Renal cortex interstitium (tissue), 11 donors: Measurements from ENCODE around the gene TMED10. TPM values are rescaled to one million over a fixed set of nuclear protein-coding genes. Genes with fewer than 3 reads are reported as not detected.
"Not testable (repeated sequence)": the region's sequence is repeated elsewhere in the genome, so short reads cannot be mapped to it uniquely, and the experiment has no call there.

ENCODE experiments used
- DNase-seq, 11 donors: peaks; one replicate each; pipeline ENCODE4 v3.0.0-alpha.2; 2013; ENCODE audit warnings: low read depth in 9 of 11, low spot score in 4 of 11; ENCODE audit errors: extremely low read depth in 1 of 11
- polyA plus RNA-seq, 3 donors: library from polyadenylated mRNA; unstranded; fragments of 120-200 nt; gene quantifications; one replicate each; pipeline ENCODE4 v1.2.1, GENCODE V29; 2013; ENCODE audit not compliant: insufficient read length in 3 of 3

The TMED10 gene
- polyA plus RNA-seq, 3 donors: 256 to 273 (median 264) TPM

GRCh38 chr14:75174066-75174465 lies 2.3 kb downstream of the TMED10 start:
- DNase-seq: no peak

DNA sequence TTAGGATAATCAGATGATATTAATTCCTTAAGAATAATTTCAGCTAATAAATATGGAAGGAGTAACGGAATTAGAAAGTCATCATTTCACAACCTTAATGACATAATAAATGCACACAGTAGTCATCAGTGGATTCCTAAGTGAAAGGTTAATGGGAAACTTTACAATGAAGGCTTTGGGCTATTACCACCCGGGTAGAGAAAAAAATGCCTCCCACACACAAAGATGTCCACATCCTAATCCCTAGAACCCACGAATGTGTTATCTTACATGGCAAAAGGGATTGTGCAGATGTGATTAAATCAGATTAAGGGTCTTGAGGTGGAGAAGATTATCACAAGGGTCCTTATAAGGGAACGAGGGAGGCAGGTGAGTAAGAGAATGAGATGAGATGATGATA lies 5.6 kb downstream of the TMED10 start:
- DNase-seq: no peak

GRCh38 chr14:75168586-75169335 lies 7.7 kb downstream of the TMED10 start:
- no peak for DNase-seq

DNA sequence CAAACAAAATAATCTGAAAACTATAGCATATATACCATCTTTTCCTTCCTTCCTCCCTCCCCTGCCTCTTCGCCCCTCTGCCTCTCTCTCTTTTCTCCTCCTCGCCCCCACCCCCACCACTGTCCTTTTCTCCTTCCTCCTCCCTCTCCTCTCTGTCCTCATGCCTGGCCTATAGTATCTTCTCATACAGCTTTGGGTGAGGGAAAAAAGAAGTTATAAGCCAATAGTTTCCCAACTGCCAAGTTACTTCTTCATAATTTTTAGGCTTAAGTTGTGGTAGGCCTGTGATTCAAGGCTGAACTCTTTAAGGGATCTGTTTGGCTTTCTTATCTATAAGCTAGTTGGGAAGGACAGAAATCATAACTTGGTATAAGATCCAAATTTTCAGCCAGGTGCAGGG lies 9.1 kb downstream of the TMED10 start:
- DNase-seq: no peak

DNA sequence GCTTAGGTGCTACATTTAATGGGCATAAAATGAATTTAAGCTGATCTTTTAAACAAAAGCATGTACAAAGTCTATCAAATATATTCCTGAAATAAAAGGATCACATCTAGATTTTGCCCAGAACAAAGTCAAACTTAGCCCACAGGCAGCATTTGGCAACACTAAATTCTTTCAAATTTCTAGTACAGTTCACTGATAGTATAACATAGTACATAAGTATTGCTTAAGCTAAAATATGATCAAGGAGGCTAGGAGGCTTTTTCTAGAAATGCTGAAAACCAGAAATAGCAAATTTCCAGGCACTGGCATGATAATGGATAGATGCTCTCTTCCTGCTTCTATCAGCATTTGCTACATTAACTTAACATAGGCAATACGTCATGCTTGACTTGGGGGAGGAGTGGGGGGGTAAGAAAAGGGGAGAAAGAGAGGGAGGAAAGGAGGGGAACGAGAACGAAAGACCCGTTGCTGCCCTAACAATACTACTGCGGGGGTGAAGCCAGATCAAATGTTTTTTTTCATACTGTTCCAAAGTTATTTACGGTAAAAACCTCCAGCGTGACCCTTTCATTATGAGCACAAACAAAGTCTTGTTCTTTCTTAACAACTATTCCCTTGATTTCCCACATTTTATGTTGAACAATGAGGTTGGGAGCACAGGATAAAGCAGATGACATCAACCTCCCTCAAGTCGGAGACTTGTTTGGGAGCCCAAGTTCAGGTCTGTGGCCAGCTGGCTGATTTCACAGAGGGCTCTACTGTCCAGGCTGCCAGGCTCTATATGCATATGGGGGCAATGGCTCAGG lies 10.6 kb downstream of the TMED10 start:
- DNase-seq: no peak

DNA sequence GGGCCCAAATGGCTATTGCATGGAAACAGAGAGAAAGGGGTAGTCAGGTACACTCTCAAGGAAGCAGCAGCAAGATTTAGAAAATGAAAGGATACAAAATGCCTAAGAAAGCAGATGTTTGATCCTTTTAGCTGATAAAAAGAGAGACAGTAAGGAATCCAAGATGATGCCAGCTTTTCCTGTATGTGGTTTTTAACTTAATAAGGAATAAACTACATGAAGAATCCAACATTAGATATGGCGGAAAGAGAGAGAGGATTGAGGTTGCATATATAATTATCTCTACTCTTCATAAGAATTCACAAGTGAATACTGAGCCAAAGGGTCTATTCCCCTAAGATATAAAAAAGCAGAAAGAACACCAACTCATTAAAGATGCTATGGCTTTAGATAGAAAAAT lies 11.6 kb downstream of the TMED10 start:
- DNase-seq: no peak

DNA sequence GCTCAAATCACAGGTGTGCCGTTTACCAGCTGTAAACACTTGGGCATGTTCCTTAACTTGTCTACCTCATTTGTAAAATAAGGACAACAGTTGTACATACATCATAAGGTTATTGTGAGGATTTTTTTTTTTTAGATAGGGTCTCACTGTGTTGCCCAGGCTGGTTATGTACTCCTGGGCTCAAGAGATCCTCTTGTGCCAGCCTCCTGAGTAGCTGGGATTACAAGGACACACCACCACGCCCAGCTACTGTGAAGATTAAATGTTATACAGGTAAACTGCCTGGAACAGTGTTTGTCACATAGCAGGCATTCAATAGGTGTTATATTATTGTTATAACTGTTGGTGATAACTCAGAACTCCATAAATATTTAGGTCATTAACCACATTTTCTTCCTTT lies 12.7 kb downstream of the TMED10 start:
- DNase-seq: no peak

GRCh38 chr14:75162631-75163030 lies 13.8 kb downstream of the TMED10 start:
- DNase-seq: no peak

GRCh38 chr14:75158843-75159614 lies 17.4 kb downstream of the TMED10 start:
- DNase-seq: no peak

- no peak for DNase-seq
Observed at GRCh38 chr14:75156901-75157300, 19.5 kb downstream of the TMED10 start.

DNA sequence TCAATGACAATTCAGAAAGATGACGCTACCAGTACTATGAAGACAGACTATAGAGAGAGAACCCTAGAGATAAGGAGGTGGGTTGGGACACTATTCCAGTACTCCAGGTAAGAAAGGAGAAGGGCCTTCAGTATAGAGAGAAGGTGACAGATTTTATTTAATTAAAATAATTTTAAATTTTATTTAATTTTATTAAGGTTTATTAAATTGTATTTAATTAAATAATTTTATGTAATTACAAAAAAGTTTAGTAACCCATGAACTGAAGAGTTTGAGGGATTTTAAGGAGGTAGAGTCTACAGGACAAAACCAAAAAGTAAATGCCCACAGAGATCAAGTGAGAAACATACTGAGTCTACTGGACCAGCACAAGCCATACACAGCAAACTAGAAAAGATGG lies 20.3 kb downstream of the TMED10 start:
- no peak for DNase-seq

GRCh38 chr14:75155169-75155568 lies 21.2 kb downstream of the TMED10 start:
- no peak for DNase-seq

GRCh38 chr14:75153295-75153694 lies 23.1 kb downstream of the TMED10 start:
- DNase-seq: no peak

GRCh38 chr14:75151851-75152250 lies 24.6 kb downstream of the TMED10 start:
- no peak for DNase-seq

GRCh38 chr14:75150637-75151036 lies 25.8 kb downstream of the TMED10 start:
- not testable (repeated sequence) for DNase-seq

GRCh38 chr14:75150150-75150549 lies 26.3 kb downstream of the TMED10 start:
- no peak for DNase-seq

GRCh38 chr14:75147423-75148071 lies 28.9 kb downstream of the TMED10 start:
- DNase-seq: peak in 1 of 11 donors; percentile 34

DNA sequence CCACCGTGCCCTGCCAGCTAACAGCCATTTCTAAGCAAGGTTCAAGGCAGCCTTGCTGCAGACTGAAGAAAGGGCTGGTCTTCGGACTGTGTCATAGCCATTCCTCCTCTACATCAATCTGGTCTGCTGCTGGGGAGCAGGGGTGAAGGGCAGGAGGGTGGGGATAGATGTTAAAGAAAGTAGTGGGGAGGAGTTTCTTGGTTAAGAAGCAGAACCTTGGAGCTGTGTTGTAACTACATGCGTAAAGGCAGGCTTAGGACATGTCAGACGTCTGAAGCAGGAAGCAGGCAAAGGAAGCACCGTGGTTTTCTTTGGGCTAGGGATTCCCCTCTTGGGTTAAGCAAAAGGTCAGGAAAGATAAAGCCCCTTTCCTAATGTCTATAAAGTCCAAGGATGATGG lies 31.5 kb downstream of the TMED10 start:
- DNase-seq: no peak

- no peak for DNase-seq
Observed at GRCh38 chr14:75143761-75144527, 32.5 kb downstream of the TMED10 start.
